DND-41 (cell line): ENCODE measurements around the gene CTTNBP2.

ENCODE experiments used
- ATAC-seq: fragments of 200-7000 bp; cut with Tn5 transposase; 3 replicates; pipeline ENCODE4 v1.9.1; 2021; ENCODE audit warnings: low read depth; ENCODE audit not compliant: insufficient read depth
- DNase-seq: peaks from one replicate; pipeline ENCODE4 v3.0.0-alpha.2; 2020
- H2AFZ ChIP-seq: 2 replicates; pipeline ENCODE4 v1.6.0; 2012; ENCODE audit warnings: low read depth, low read length
- H3K27ac ChIP-seq: 2 replicates; pipeline ENCODE4 v1.5.1; 2012; ENCODE audit warnings: low read length, inconsistent platforms
- H3K27me3 ChIP-seq: fragments of 200-600 bp; sonication (generic); 2 replicates; pipeline ENCODE4 v1.6.0; 2012; ENCODE audit warnings: low read length, mild to moderate bottlenecking, inconsistent platforms; ENCODE audit not compliant: insufficient read depth, poor library complexity
- H3K36me3 ChIP-seq: 2 replicates; pipeline ENCODE4 v1.5.1; 2012; ENCODE audit warnings: low read length, inconsistent platforms; ENCODE audit not compliant: insufficient read depth
- H3K4me1 ChIP-seq: 2 replicates; pipeline ENCODE4 v1.5.1; 2012; ENCODE audit warnings: mild to moderate bottlenecking, low read length; ENCODE audit not compliant: insufficient read depth
- H3K4me2 ChIP-seq: 2 replicates; pipeline ENCODE4 v1.6.0; 2012; ENCODE audit warnings: mild to moderate bottlenecking, moderate library complexity, low read length, inconsistent platforms; ENCODE audit not compliant: insufficient read depth
- H3K4me3 ChIP-seq, 2 experiments: fragments of 200-600 bp in 1 of 2; shearing (Covaris generic) in 1 of 2; 2 replicates each; pipeline ENCODE4 v1.5.1; 2012 to 2016; ENCODE audit warnings: inconsistent platforms in 2 of 2, low read length in 2 of 2, mild to moderate bottlenecking in 2 of 2, low read depth in 1 of 2, moderate library complexity in 1 of 2
- H3K79me2 ChIP-seq: 2 replicates; pipeline ENCODE4 v1.6.0; 2012; ENCODE audit warnings: low read length, inconsistent platforms; ENCODE audit not compliant: insufficient read depth
- H3K9ac ChIP-seq: 2 replicates; pipeline ENCODE4 v1.6.0; 2012; ENCODE audit warnings: low read depth, mild to moderate bottlenecking, inconsistent platforms, low read length, moderate library complexity
- H3K9me3 ChIP-seq: 2 replicates; pipeline ENCODE4 v1.5.1; 2012; ENCODE audit warnings: low read length, moderate library complexity, mild to moderate bottlenecking, inconsistent platforms; ENCODE audit not compliant: insufficient read depth, severe bottlenecking
- H4K20me1 ChIP-seq: 2 replicates; pipeline ENCODE4 v1.6.0; 2012; ENCODE audit warnings: low read length; ENCODE audit not compliant: insufficient read depth
- CTCF ChIP-seq: IDR thresholded peaks from 2 replicates; pipeline ENCODE4 v1.5.1; 2012; ENCODE audit warnings: borderline replicate concordance, low read length, moderate library complexity, mild to moderate bottlenecking; ENCODE audit not compliant: poor library complexity, severe bottlenecking; ENCODE audit errors: extremely low read depth
- EZH2 ChIP-seq: IDR thresholded peaks from 3 replicates; pipeline ENCODE4 v1.6.1; 2012; ENCODE audit warnings: borderline replicate concordance, low read depth, mild to moderate bottlenecking, moderate library complexity, low read length, inconsistent platforms; ENCODE audit not compliant: severe bottlenecking

CTTNBP2 gene

GRCh38 chr7:117802660-117803059, 70.6 kb downstream of the CTTNBP2 start:
- Histone ChIP-seq H3K9me3 (no peaks in the 10 kb centered on the region), H3K4me2 (no peak overlapping the region), H3K36me3 (no peaks in the 10 kb centered on the region), H3K4me1 (no peaks in the 10 kb centered on the region), H3K79me2 (no peaks in the 10 kb centered on the region), H3K27me3 (peaks cover 18% of the 10 kb centered on the region), H4K20me1 (no peaks in the 10 kb centered on the region), H3K9ac (no peak overlapping the region), H3K4me3 (no peak overlapping the region), H3K27ac (no peak overlapping the region), H2AFZ (no peak overlapping the region)
- no peak for DNase-seq
- ATAC-seq, result no peak
- TF ChIP-seq CTCF (no peak), EZH2 (no peak)

- Histone ChIP-seq H3K36me3 (no peaks in the 10 kb centered on the region), H3K27ac (no peak overlapping the region), H4K20me1 (no peaks in the 10 kb centered on the region), H3K79me2 (no peaks in the 10 kb centered on the region), H2AFZ (no peak overlapping the region), H3K27me3 (peaks cover 20% of the 10 kb centered on the region), H3K9me3 (no peaks in the 10 kb centered on the region), H3K4me2 (no peak overlapping the region), H3K4me3 (no peak overlapping the region), H3K9ac (no peak overlapping the region), H3K4me1 (no peaks in the 10 kb centered on the region)
- TF ChIP-seq EZH2 (no peak), CTCF (no peak)
- ATAC-seq (no peak), DNase-seq (no peak)
Measured at GRCh38 chr7:117800841-117801240, 72.4 kb downstream of the CTTNBP2 start.

GRCh38 chr7:117800406-117800805, 72.8 kb downstream of the CTTNBP2 start:
- ATAC-seq (no peak), DNase-seq (no peak)
- Histone ChIP-seq H3K4me1 (no peaks in the 10 kb centered on the region), H3K36me3 (no peaks in the 10 kb centered on the region), H4K20me1 (no peaks in the 10 kb centered on the region), H3K9me3 (no peaks in the 10 kb centered on the region), H3K9ac (no peak overlapping the region), H2AFZ (no peak overlapping the region), H3K4me3 (no peak overlapping the region), H3K27ac (no peak overlapping the region), H3K4me2 (no peak overlapping the region), H3K27me3 (peaks cover 19% of the 10 kb centered on the region), H3K79me2 (no peaks in the 10 kb centered on the region)
- TF ChIP-seq CTCF, result no peak
- no peak for TF ChIP-seq EZH2

- Histone ChIP-seq H3K9ac (no peak overlapping the region), H3K27ac (no peak overlapping the region), H3K36me3 (no peaks in the 10 kb centered on the region), H3K9me3 (no peaks in the 10 kb centered on the region), H3K27me3 (peaks cover 24% of the 10 kb centered on the region), H3K4me2 (no peak overlapping the region), H3K4me1 (no peaks in the 10 kb centered on the region), H3K4me3 (no peak overlapping the region), H4K20me1 (no peaks in the 10 kb centered on the region), H3K79me2 (no peaks in the 10 kb centered on the region), H2AFZ (no peak overlapping the region)
- ATAC-seq (no peak), DNase-seq (no peak)
- TF ChIP-seq EZH2, result no peak
Measured at GRCh38 chr7:117796889-117797288, 76.4 kb downstream of the CTTNBP2 start.
